ENCODE data around the gene EPN1. TPM values are rescaled to one million over a fixed set of nuclear protein-coding genes. Genes with fewer than 3 reads are reported as not detected.

Gene EPN1
- polyA plus RNA-seq, 4 donors: 149 to 193 (median 168) TPM

DNA sequence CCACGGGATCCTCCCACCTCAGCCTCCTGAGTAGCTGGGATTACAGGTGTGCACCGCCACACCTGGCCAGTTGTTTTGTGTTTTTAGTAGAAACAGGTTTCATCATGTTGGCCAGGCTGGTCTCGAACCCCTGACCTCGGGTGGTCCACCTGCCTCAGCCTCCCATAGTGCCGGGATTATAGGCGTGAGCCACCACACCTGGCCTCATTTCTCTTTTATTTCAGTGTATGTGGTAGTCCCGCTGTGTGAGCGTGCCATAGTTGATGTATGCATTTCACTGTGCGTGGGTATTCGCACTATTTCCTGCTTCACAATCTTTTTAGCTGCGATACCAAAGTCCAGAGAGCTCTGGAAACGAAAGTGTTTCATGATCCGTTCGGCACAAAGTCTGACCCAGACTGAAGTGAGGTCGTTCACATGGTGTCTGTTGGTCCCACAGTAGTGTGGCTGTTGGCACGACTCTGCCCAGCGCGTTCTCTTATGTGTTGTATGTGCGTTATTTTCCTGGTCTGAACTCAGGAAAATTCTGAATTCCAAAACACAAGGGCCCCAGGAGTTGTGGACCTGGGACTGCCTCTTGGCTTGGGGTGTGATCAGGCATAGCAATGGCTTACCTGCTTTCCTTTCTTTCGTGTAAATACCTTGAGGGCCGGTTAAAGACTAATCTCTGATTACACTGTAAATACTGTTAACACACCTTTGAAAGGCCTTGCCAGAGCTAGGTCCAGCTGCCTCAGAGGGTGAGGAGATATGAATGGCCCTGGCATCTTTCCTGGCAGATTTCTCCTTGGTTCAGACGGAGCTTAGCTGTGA, 8.6 kb downstream of the EPN1 start:
- Histone ChIP-seq H3K36me3 (ENCODE audit: control insufficient read depth in 3 of 3, insufficient read depth in 2 of 3, low read depth in 1 of 3, low read length in 3 of 3) (peaks cover 0 to 87% (median 27%) of the 10 kb centered on the region in 3 donors), H3K27me3 (ENCODE audit: control insufficient read depth in 3 of 3, insufficient read depth in 3 of 3, low read length in 3 of 3) (no peaks in the 10 kb centered on the region), H3K9me3 (ENCODE audit: control insufficient read depth in 2 of 2, insufficient read depth in 1 of 2, low read depth in 1 of 2, low read length in 1 of 2) (no peaks in the 10 kb centered on the region), H3K4me1 (ENCODE audit: control insufficient read depth in 3 of 3, insufficient read depth in 2 of 3, low read depth in 1 of 3, low read length in 2 of 3) (peaks cover 4 to 71% (median 14%) of the 10 kb centered on the region in 3 donors), H3K27ac (ENCODE audit: low read depth in 1 of 3, low read length in 2 of 3) (peak overlapping the region; percentile 89 to 93 (median 92)), H3K4me3 (ENCODE audit: low read depth in 1 of 3, low read length in 3 of 3) (peak overlapping the region in 1 of 3 donors; percentile 10)
- peak; percentile 94 to 97 for DNase-seq
- 19 to 69% (median 41%) methylated on average over 22 of the region's 22 CpGs for WGBS, 3 donors
- FAIRE-seq: no peak

DNA sequence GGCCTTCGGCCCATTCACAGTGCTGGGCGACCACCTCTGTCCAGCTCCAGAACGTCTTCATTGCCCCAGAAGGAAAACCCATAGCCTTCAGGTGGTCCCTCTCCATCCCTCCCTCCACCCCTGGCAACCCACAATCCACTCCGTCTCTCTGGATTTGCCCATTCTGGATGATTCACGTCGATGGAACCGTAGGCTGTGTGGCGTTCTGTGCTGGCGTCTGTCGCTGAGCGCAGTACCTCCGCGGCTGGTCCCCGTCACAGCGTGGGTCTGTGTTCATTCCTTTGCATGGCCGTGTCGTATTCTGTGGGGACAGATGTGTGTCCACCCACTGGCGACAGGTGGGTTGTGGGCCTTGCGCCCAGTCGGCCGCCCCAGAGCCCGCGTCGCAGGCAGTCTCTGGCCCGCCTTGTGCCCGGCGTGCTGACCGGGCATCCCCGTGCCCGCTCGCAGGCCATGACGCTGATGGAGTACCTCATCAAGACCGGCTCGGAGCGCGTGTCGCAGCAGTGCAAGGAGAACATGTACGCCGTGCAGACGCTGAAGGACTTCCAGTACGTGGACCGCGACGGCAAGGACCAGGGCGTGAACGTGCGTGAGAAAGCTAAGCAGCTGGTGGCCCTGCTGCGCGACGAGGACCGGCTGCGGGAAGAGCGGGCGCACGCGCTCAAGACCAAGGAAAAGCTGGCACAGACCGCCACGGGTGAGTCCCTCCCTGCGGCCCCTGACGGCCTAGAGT, 10.1 kb downstream of the EPN1 start:
- FAIRE-seq: no peak
- Histone ChIP-seq H3K27me3 (ENCODE audit: control insufficient read depth in 3 of 3, insufficient read depth in 3 of 3, low read length in 3 of 3) (no peaks in the 10 kb centered on the region), H3K4me3 (ENCODE audit: low read depth in 1 of 3, low read length in 3 of 3) (no peak overlapping the region), H3K9me3 (ENCODE audit: control insufficient read depth in 2 of 2, insufficient read depth in 1 of 2, low read depth in 1 of 2, low read length in 1 of 2) (no peaks in the 10 kb centered on the region), H3K4me1 (ENCODE audit: control insufficient read depth in 3 of 3, insufficient read depth in 2 of 3, low read depth in 1 of 3, low read length in 2 of 3) (peaks cover 4 to 71% (median 12%) of the 10 kb centered on the region in 3 donors), H3K27ac (ENCODE audit: low read depth in 1 of 3, low read length in 2 of 3) (peak overlapping the region; percentile 89 to 93 (median 92)), H3K36me3 (ENCODE audit: control insufficient read depth in 3 of 3, insufficient read depth in 2 of 3, low read depth in 1 of 3, low read length in 3 of 3) (peaks cover 4 to 86% (median 22%) of the 10 kb centered on the region in 3 donors)
- 88 to 94% (median 90%) methylated on average over 52 to 60 of the region's 60 CpGs for WGBS, 3 donors
- no peak for DNase-seq

DNA sequence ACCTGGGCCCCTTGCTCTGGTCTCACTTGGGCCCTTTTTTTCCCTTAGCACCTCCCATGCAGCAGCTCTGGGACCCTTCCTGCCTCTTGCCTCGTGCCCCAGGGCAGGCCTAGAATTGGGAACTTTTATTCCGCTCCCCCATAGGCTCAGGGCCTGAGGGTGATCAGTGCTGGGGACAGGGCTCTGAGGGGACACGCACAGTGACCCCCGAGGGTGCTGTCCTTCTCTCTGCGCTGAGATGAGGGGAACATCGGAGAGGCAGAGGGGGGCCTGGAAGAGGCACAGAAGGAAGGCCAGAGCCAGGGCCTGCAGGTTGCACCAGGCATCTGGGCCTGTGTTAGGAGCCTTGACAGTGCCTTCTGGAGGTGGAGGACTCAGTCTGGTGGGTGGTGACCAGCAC, 10.8 kb downstream of the EPN1 start:
- peak overlapping the region in 2 of 3 donors; percentile 89 to 92 for H3K27ac ChIP-seq (ENCODE audit: low read depth in 1 of 3, low read length in 2 of 3)
- no peaks in the 10 kb centered on the region for H3K27me3 ChIP-seq (ENCODE audit: control insufficient read depth in 3 of 3, insufficient read depth in 3 of 3, low read length in 3 of 3)
- no peak for FAIRE-seq
- H3K4me3 ChIP-seq (ENCODE audit: low read depth in 1 of 3, low read length in 3 of 3): no peak overlapping the region
- H3K9me3 ChIP-seq (ENCODE audit: control insufficient read depth in 2 of 2, insufficient read depth in 1 of 2, low read depth in 1 of 2, low read length in 1 of 2): no peaks in the 10 kb centered on the region
- peaks cover 7 to 86% (median 25%) of the 10 kb centered on the region in 3 donors for H3K36me3 ChIP-seq (ENCODE audit: control insufficient read depth in 3 of 3, insufficient read depth in 2 of 3, low read depth in 1 of 3, low read length in 3 of 3)
- peaks cover 4 to 74% (median 12%) of the 10 kb centered on the region in 3 donors for H3K4me1 ChIP-seq (ENCODE audit: control insufficient read depth in 3 of 3, insufficient read depth in 2 of 3, low read depth in 1 of 3, low read length in 2 of 3)
- no peak for DNase-seq
- WGBS, 3 donors: 86 to 93% (median 88%) methylated on average over 6 of the region's 6 CpGs

DNA sequence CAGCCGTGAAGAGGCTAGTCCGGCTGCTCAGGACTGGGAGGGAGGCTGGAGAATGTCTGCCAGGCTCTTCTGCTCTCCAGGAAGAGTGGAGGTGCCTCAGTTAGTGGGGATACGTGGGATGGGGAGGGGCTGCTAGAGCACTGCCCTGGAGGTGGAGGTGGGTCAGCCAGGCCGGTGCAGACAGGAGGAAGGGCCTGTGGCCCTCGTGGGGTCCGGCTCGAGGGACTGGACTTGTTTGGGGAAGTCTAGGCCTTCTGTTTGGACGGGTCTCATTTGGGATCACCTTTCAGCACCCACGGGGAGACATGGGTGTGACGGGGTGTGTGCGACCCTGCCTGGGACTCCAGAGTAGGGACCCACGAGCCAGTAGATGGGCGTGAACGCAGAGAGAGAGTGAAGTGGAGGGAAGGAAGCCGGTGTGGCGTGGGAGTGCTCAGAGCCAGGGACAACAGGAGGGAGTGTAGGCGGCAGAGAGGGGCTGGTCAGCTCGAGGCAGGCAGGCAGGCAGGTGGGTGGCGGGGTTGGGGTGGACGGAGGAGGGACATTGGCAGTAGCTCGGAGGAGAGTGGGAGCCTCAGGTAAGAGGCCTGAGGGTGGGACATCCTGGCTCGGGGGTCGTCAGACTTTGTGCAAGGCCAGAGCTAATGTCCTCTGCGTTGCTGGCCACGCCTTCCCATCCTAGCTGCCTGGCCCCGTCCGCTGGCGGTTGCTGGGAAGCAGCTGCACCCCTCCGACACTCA, 11.5 kb downstream of the EPN1 start:
- FAIRE-seq: no peak
- DNase-seq: no peak
- peak overlapping the region; percentile 18 to 92 (median 89) for H3K27ac ChIP-seq (ENCODE audit: low read depth in 1 of 3, low read length in 2 of 3)
- WGBS, 3 donors: 51 to 77% (median 64%) methylated on average over 27 to 29 of the region's 29 CpGs
- peaks cover 4 to 71% (median 12%) of the 10 kb centered on the region in 3 donors for H3K4me1 ChIP-seq (ENCODE audit: control insufficient read depth in 3 of 3, insufficient read depth in 2 of 3, low read depth in 1 of 3, low read length in 2 of 3)
- H3K4me3 ChIP-seq (ENCODE audit: low read depth in 1 of 3, low read length in 3 of 3): no peak overlapping the region
- H3K9me3 ChIP-seq (ENCODE audit: control insufficient read depth in 2 of 2, insufficient read depth in 1 of 2, low read depth in 1 of 2, low read length in 1 of 2): no peaks in the 10 kb centered on the region
- H3K27me3 ChIP-seq (ENCODE audit: control insufficient read depth in 3 of 3, insufficient read depth in 3 of 3, low read length in 3 of 3): no peaks in the 10 kb centered on the region
- peaks cover 7 to 87% (median 25%) of the 10 kb centered on the region in 3 donors for H3K36me3 ChIP-seq (ENCODE audit: control insufficient read depth in 3 of 3, insufficient read depth in 2 of 3, low read depth in 1 of 3, low read length in 3 of 3)

DNA sequence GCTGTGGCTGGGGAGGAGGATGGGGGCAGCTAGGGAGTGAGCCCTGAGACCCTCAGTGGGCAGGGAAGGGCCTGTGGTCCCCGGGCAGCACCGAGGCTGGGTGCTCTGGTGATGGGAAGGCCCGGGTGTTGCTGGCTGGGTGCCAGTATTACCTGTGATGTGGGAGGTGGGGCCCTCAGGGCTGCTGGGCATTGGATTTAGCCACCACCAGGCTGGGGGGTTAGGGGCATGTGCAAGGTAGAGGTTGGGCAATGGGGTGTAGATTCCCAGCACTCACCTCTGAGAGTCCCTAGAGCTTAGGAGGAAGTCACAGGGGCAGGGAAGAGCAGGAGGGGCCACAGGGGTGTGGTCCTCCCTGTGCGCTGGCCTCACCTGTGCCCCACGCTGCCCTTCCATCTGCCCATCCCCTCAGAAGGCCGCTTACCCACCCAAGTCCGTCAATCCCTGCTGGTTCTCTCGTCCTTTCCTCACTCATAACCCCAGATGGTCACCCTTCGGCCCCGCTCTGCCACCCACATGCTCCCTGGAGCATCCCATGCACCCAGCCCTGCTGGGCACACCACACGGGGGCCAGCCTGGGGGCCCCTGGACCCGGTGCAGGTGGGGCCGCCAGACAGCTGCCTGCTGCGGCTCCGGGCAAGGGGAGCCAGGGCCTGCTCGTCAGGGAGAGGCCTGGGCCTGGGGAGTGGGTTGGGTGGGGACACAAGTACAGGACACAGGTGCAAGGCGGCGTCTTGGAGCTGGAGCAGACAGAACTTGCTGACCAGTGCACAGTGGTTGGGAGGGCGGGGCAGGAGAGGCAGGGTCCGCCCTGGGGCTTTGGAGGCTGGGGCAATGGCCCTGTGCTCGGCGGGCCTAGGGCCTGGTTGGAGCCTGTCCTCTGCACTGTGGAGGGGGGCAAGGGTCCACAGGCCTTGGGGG, 12.5 kb downstream of the EPN1 start:
- peaks cover 4 to 71% (median 12%) of the 10 kb centered on the region in 3 donors for H3K4me1 ChIP-seq (ENCODE audit: control insufficient read depth in 3 of 3, insufficient read depth in 2 of 3, low read depth in 1 of 3, low read length in 2 of 3)
- FAIRE-seq (no peak), DNase-seq (peak; percentile 86 to 94)
- no peaks in the 10 kb centered on the region for H3K9me3 ChIP-seq (ENCODE audit: control insufficient read depth in 2 of 2, insufficient read depth in 1 of 2, low read depth in 1 of 2, low read length in 1 of 2)
- H3K4me3 ChIP-seq (ENCODE audit: low read depth in 1 of 3, low read length in 3 of 3): no peak overlapping the region
- 21 to 64% (median 34%) methylated on average over 17 to 22 of the region's 22 CpGs for WGBS, 3 donors
- peak overlapping the region; percentile 88 to 92 (median 89) for H3K27ac ChIP-seq (ENCODE audit: low read depth in 1 of 3, low read length in 2 of 3)
- H3K36me3 ChIP-seq (ENCODE audit: control insufficient read depth in 3 of 3, insufficient read depth in 2 of 3, low read depth in 1 of 3, low read length in 3 of 3): peaks cover 8 to 88% (median 33%) of the 10 kb centered on the region in 3 donors
- no peaks in the 10 kb centered on the region for H3K27me3 ChIP-seq (ENCODE audit: control insufficient read depth in 3 of 3, insufficient read depth in 3 of 3, low read length in 3 of 3)

DNA sequence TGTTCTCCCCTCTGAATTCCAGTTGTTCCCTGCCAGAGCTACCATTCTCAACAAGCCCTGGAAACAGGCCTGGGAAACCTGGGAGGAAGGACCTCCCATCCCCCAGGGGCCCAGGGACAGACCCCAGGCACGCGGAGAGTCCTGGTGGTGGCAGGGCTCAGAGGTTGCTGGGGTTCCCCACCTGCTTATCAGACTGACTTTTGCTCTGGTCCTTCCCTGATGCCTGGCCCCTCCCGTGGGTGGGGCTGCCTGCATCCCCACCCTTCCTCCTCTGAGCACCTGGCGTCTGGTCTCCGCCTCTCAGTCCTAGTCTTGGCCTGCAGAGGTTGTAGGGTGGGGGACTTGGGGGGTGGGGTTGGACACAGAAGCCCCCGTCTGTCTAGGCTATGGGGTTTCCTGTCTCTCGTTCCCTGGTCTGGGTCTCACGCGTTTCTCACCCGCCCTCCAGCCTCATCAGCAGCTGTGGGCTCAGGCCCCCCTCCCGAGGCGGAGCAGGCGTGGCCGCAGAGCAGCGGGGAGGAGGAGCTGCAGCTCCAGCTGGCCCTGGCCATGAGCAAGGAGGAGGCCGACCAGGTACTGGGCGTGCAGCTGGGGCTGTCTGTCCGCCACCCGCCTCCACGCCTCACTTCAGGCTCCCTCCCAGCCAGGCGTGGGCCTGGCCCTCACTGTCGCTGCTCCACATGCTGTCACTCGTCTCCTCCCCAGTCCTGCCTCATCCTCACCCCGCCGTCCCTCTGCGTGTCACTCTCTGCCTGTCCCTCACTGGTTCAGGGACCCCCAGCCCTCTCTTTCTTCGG, 13.6 kb downstream of the EPN1 start:
- Histone ChIP-seq H3K36me3 (ENCODE audit: control insufficient read depth in 3 of 3, insufficient read depth in 2 of 3, low read depth in 1 of 3, low read length in 3 of 3) (peaks cover 18 to 92% (median 42%) of the 10 kb centered on the region in 3 donors), H3K27me3 (ENCODE audit: control insufficient read depth in 3 of 3, insufficient read depth in 3 of 3, low read length in 3 of 3) (no peaks in the 10 kb centered on the region), H3K4me3 (ENCODE audit: low read depth in 1 of 3, low read length in 3 of 3) (peak overlapping the region in 1 of 3 donors; percentile 3), H3K4me1 (ENCODE audit: control insufficient read depth in 3 of 3, insufficient read depth in 2 of 3, low read depth in 1 of 3, low read length in 2 of 3) (peaks cover 4 to 65% (median 12%) of the 10 kb centered on the region in 3 donors), H3K9me3 (ENCODE audit: control insufficient read depth in 2 of 2, insufficient read depth in 1 of 2, low read depth in 1 of 2, low read length in 1 of 2) (no peaks in the 10 kb centered on the region), H3K27ac (ENCODE audit: low read depth in 1 of 3, low read length in 2 of 3) (peak overlapping the region; percentile 88 to 92 (median 89))
- 18 to 47% (median 40%) methylated on average over 22 to 27 of the region's 27 CpGs for WGBS, 3 donors
- DNase-seq (peak; percentile 97 to 98), FAIRE-seq (no peak)
